Measurements from ENCODE around the gene GLS. TPM values are rescaled to one million over a fixed set of nuclear protein-coding genes. Genes with fewer than 3 reads are reported as not detected.

Gene GLS
- total and polyA plus RNA-seq, 2 donors (not counting 1 experiment from before 2014, with no cell fraction given) = 32.5 to 195 TPM

GRCh38 chr2:191008286-191008685, 127.7 kb downstream of the GLS start:
- Mint-ChIP-seq H3K27ac (no peak overlapping the region), H3K4me1 (peaks cover 25% of the 10 kb centered on the region), H3K27me3 (no peaks in the 10 kb centered on the region), H3K4me3 (no peak overlapping the region), H3K9me3 (ENCODE audit: insufficient read depth) (no peaks in the 10 kb centered on the region)
- Histone ChIP-seq H3K36me3 (replicated peaks in 1 of 2; ENCODE audit: control extremely low read depth in 1 of 2, control insufficient read depth in 1 of 2, extremely low read depth in 1 of 2, insufficient read depth in 2 of 2, low read length in 1 of 2) (peaks cover 34 to 59% of the 10 kb centered on the region in 2 experiments), H4K20me1 (ENCODE audit: control insufficient read depth, insufficient read depth, low read length, poor library complexity, severe bottlenecking) (peaks cover 14% of the 10 kb centered on the region), H3K4me1 (ENCODE audit: control insufficient read depth in 2 of 2, insufficient read depth in 2 of 2, low read length in 2 of 2) (peaks cover 29 to 31% of the 10 kb centered on the region in 2 donors), H3K79me2 (ENCODE audit: control insufficient read depth, insufficient read depth, low read length) (peaks cover 42% of the 10 kb centered on the region), H3K4me3 (ENCODE audit: control extremely low read depth in 1 of 5, extremely low read depth in 1 of 5, insufficient read depth in 1 of 5, low read depth in 2 of 5, low read length in 4 of 5) (no peak overlapping the region), H2AFZ (ENCODE audit: insufficient read depth, low read depth, low read length, poor library complexity, severe bottlenecking) (no peak overlapping the region), H3K9me3 (ENCODE audit: control extremely low read depth in 1 of 3, control insufficient read depth in 2 of 3, insufficient read depth in 1 of 3, low read length in 2 of 3) (peaks cover 0 to 5% (median 1%) of the 10 kb centered on the region in 3 donors), H3K27me3 (replicated peaks in 1 of 4; ENCODE audit: control extremely low read depth in 1 of 4, control insufficient read depth in 3 of 4, insufficient read depth in 4 of 4, low read length in 3 of 4) (no peaks in the 10 kb centered on the region), H3K27ac (ENCODE audit: low read length in 2 of 2) (peak overlapping the region in 1 of 2 donors; percentile 12), H3K4me2 (replicated peaks; ENCODE audit: low read depth, low read length, poor library complexity, severe bottlenecking) (peak overlapping the region; percentile 12), H3K9ac (ENCODE audit: low read length) (no peak overlapping the region)
- ATAC-seq (ENCODE audit: low read depth) (no peak), DNase-seq (no peak)
- CTCF ChIA-PET = interaction anchor here (1.4 kb wide), 1 partner anchor 158 kb away, joined by 3 read pairs; no protein-coding TSS in a partner anchor
- intact Hi-C loops (cut with micrococcal nuclease) = no loop called here
- POLR2A ChIA-PET = no interaction called here
- TF ChIP-seq EZH2 (IDR thresholded peaks at IDR 0.05; ENCODE audit: borderline replicate concordance, insufficient read depth, low read depth, low read length, poor library complexity, severe bottlenecking) = no peak
- TF ChIP-seq, protein P1, sequence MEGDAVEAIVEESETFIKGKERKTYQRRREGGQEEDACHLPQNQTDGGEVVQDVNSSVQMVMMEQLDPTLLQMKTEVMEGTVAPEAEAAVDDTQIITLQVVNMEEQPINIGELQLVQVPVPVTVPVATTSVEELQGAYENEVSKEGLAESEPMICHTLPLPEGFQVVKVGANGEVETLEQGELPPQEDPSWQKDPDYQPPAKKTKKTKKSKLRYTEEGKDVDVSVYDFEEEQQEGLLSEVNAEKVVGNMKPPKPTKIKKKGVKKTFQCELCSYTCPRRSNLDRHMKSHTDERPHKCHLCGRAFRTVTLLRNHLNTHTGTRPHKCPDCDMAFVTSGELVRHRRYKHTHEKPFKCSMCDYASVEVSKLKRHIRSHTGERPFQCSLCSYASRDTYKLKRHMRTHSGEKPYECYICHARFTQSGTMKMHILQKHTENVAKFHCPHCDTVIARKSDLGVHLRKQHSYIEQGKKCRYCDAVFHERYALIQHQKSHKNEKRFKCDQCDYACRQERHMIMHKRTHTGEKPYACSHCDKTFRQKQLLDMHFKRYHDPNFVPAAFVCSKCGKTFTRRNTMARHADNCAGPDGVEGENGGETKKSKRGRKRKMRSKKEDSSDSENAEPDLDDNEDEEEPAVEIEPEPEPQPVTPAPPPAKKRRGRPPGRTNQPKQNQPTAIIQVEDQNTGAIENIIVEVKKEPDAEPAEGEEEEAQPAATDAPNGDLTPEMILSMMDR (IDR thresholded peaks at IDR 0.05) = no peak

DNA sequence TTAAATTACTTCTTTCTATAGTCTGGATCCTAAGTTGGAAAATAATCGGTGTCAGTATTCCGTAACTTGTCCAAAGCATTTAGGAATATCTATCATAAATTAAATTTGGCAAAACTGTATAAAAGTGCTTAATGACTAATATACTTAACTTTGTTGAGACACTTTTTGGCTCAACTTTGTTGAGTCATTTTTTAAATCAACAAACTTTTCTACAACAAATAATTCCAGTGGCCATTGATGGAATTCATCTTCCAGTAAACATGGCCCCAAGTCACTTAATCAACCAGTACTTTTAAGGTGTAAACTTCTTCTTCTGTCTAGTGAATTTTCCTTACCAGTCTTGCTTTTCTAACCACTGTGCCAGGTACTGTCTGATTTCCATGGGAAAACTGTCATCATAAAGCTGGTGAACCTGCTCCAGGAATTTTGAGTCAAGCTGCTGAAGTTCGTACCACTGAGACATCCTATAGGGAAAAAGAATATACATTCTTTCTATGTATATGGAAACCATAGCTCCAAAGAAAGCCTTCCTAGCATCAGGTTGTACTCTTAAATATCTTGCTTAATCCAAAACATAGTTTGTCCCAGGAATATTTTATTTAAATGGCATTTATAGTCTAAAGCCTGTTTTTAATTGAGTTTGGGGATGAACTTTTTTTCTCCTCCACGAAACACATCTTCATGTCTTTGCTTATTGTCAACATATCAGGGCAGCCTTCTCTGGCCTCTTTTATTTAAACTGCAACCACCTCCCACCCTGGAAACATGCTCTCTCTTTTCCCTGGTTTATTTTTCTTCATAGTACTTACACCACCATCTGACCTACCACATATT, 129.1 kb downstream of the GLS start:
- peaks cover 46% of the 10 kb centered on the region for H3K79me2 ChIP-seq (ENCODE audit: control insufficient read depth, insufficient read depth, low read length)
- peaks cover 35 to 39% of the 10 kb centered on the region in 2 donors for H3K4me1 ChIP-seq (ENCODE audit: control insufficient read depth in 2 of 2, insufficient read depth in 2 of 2, low read length in 2 of 2)
- H4K20me1 ChIP-seq (ENCODE audit: control insufficient read depth, insufficient read depth, low read length, poor library complexity, severe bottlenecking) = peaks cover 16% of the 10 kb centered on the region
- no CpG with 5 or more reads among the region's 4 CpGs for WGBS (ENCODE audit: insufficient coverage)
- DNase-seq = no peak
- no peaks in the 10 kb centered on the region for H3K9me3 Mint-ChIP-seq (ENCODE audit: insufficient read depth)
- H3K36me3 ChIP-seq (replicated peaks in 1 of 2; ENCODE audit: control extremely low read depth in 1 of 2, control insufficient read depth in 1 of 2, extremely low read depth in 1 of 2, insufficient read depth in 2 of 2, low read length in 1 of 2) = peaks cover 23 to 45% of the 10 kb centered on the region in 2 experiments
- ChIA-PET CTCF (no interaction called here), POLR2A (no interaction called here)
- peaks cover 25% of the 10 kb centered on the region for H3K4me1 Mint-ChIP-seq
- H3K27me3 ChIP-seq (replicated peaks in 1 of 4; ENCODE audit: control extremely low read depth in 1 of 4, control insufficient read depth in 3 of 4, insufficient read depth in 4 of 4, low read length in 3 of 4) = no peaks in the 10 kb centered on the region
- H3K4me2 ChIP-seq (replicated peaks; ENCODE audit: low read depth, low read length, poor library complexity, severe bottlenecking) = no peak overlapping the region
- H3K4me3 Mint-ChIP-seq = no peak overlapping the region
- ATAC-seq (ENCODE audit: low read depth) = no peak
- no peak for TF ChIP-seq EZH2 (IDR thresholded peaks at IDR 0.05; ENCODE audit: borderline replicate concordance, insufficient read depth, low read depth, low read length, poor library complexity, severe bottlenecking)
- TF ChIP-seq, protein P1 (IDR thresholded peaks at IDR 0.05) = no peak
- no peak overlapping the region for H3K4me3 ChIP-seq (ENCODE audit: control extremely low read depth in 1 of 5, extremely low read depth in 1 of 5, insufficient read depth in 1 of 5, low read depth in 2 of 5, low read length in 4 of 5)
- peak overlapping the region in 1 of 2 donors; percentile 26 for H3K27ac ChIP-seq (ENCODE audit: low read length in 2 of 2)
- H3K9ac ChIP-seq (ENCODE audit: low read length) = no peak overlapping the region
- intact Hi-C loops (cut with micrococcal nuclease) = loop anchor here (5.0 kb wide), 1 partner anchor 1227 kb away; the partner anchor contains the start of genes ORMDL1 and PMS1
- no peaks in the 10 kb centered on the region for H3K27me3 Mint-ChIP-seq
- H3K9me3 ChIP-seq (ENCODE audit: control extremely low read depth in 1 of 3, control insufficient read depth in 2 of 3, insufficient read depth in 1 of 3, low read length in 2 of 3) = no peaks in the 10 kb centered on the region
- no peak overlapping the region for H3K27ac Mint-ChIP-seq
- no peak overlapping the region for H2AFZ ChIP-seq (ENCODE audit: insufficient read depth, low read depth, low read length, poor library complexity, severe bottlenecking)
